Omental fat pad (tissue), 4 donors: ENCODE measurements around the gene PTPRC. TPM values are rescaled to one million over a fixed set of nuclear protein-coding genes. Genes with fewer than 3 reads are reported as not detected.

ENCODE experiments used
- ATAC-seq: fragments of 150-250 bp; one replicate; pipeline ENCODE4 v1.9.1; 2016; ENCODE audit warnings: mild to moderate bottlenecking, moderate library complexity; ENCODE audit not compliant: low FRiP score
- DNase-seq: peaks from one replicate; pipeline ENCODE4 v3.0.0-alpha.2; 2019; ENCODE audit warnings: low spot score
- CTCF ChIP-seq, 3 donors: fragments of 450-650 bp; IDR thresholded peaks; one replicate each; pipeline ENCODE4 v1.5.1; 2016 to 2017; ENCODE audit warnings: antibody characterized with exemption in 3 of 3, mild to moderate bottlenecking in 3 of 3, moderate library complexity in 2 of 3
- total RNA-seq, 4 donors: library from RNA; depleted of rRNA; stranded (reverse); fragments of >200 nt; gene quantifications; one replicate each; pipeline ENCODE4 v1.1.0, GENCODE V29; 2016

PTPRC gene
- total RNA-seq, 4 donors from 2014 or later: 36.5 to 127 (median 67.1) TPM

GRCh38 chr1:198651650-198652400 is 13.0 kb downstream of the PTPRC start:
- ATAC-seq (no peak), DNase-seq (no peak)
- no peak for TF ChIP-seq CTCF (IDR thresholded peaks at IDR 0.05)

- no peak for TF ChIP-seq CTCF (IDR thresholded peaks at IDR 0.05)
- DNase-seq (no peak), ATAC-seq (no peak)
These were observed 15.1 kb downstream of the PTPRC start for GRCh38 chr1:198653808-198654413.

GRCh38 chr1:198655459-198656121 is 16.8 kb downstream of the PTPRC start:
- ATAC-seq: no peak

GRCh38 chr1:198656500-198656932 is 17.7 kb downstream of the PTPRC start:
- no peak for TF ChIP-seq CTCF (IDR thresholded peaks at IDR 0.05)
- DNase-seq (peak; percentile 32), ATAC-seq (no peak)

More at GRCh38 chr1:198655459-198656121, 16.8 kb downstream of the PTPRC start:
- TF ChIP-seq CTCF (IDR thresholded peaks at IDR 0.05): no peak
- no peak for DNase-seq

- DNase-seq (no peak), ATAC-seq (peak; percentile 93)
- no peak for TF ChIP-seq CTCF (IDR thresholded peaks at IDR 0.05)
These were observed 18.8 kb downstream of the PTPRC start for GRCh38 chr1:198657550-198658064.

GRCh38 chr1:198660341-198661261 is 21.8 kb downstream of the PTPRC start:
- no peak for TF ChIP-seq CTCF (IDR thresholded peaks at IDR 0.05)
- DNase-seq: no peak
- ATAC-seq: no peak
